Neural cell (in vitro differentiated cells): ENCODE results near the gene KNL1.

Source experiments
- CTCF ChIP-seq: fragments of 450-650 bp; IDR thresholded peaks from 2 replicates; pipeline ENCODE4 v1.5.1; 2014; ENCODE audit warnings: antibody characterized with exemption, mild to moderate bottlenecking, moderate library complexity; ENCODE audit not compliant: poor library complexity, severe bottlenecking
- TAF1 ChIP-seq: IDR thresholded peaks from 2 replicates; pipeline ENCODE4 v1.6.1; 2012; ENCODE audit warnings: low read depth

- no peak for TF ChIP-seq CTCF
- TF ChIP-seq TAF1, result no peak
Observed at GRCh38 chr15:40618906-40619305, 24.9 kb downstream of the KNL1 start.
